GM23338 (cell line): ENCODE data around the gene GNB1L.

Source experiments
- CREB1 ChIP-seq: fragments of 250-450 bp; sonication (Bioruptor Pico); IDR thresholded peaks from 2 replicates; pipeline ENCODE4 v1.5.0; 2020; ENCODE audit warnings: low read depth, mild to moderate bottlenecking, moderate library complexity
- CTCF ChIP-seq, 2 experiments: fragments of 200-600 bp in 1 of 2; sonication (generic) in 1 of 2; conservative IDR thresholded peaks; 2 replicates each; pipeline versions ENCODE4 v1.5.1 to v1.6.1; 2016 to 2017; ENCODE audit warnings: antibody characterized with exemption in 2 of 2, low read depth in 2 of 2, mild to moderate bottlenecking in 2 of 2, moderate library complexity in 1 of 2
- ETS1 ChIP-seq: IDR thresholded peaks from 2 replicates; pipeline ENCODE4 v1.6.1; 2016; ENCODE audit warnings: antibody characterized with exemption
- EZH2 ChIP-seq: fragments of 200-600 bp; sonication (generic); IDR thresholded peaks from one replicate; pipeline ENCODE4 v1.8.0; 2017; ENCODE audit warnings: antibody characterized with exemption, mild to moderate bottlenecking, low read depth; ENCODE audit not compliant: unreplicated experiment
- EZH2phosphoT487 ChIP-seq: fragments of 200-600 bp; sonication (generic); IDR thresholded peaks from one replicate; pipeline ENCODE4 v1.8.1; 2018; ENCODE audit warnings: antibody characterized with exemption; ENCODE audit not compliant: unreplicated experiment
- NANOG ChIP-seq: IDR thresholded peaks from 2 replicates; pipeline ENCODE4 v1.6.1; 2016; ENCODE audit warnings: antibody characterized with exemption, borderline replicate concordance
- REST ChIP-seq: IDR thresholded peaks from one replicate; pipeline ENCODE4 v1.6.1; 2018; ENCODE audit warnings: antibody characterized with exemption; ENCODE audit not compliant: unreplicated experiment
- ZNF331 ChIP-seq: fragments of 250-450 bp; sonication (Bioruptor Pico); IDR thresholded peaks from 2 replicates; pipeline ENCODE4 v1.5.0; 2020; ENCODE audit warnings: low read depth, mild to moderate bottlenecking, moderate library complexity

- TF ChIP-seq EZH2phosphoT487, result no peak
- no peak for TF ChIP-seq CTCF (conservative IDR thresholded peaks at IDR 0.05; ENCODE audit: low read depth in 2 of 2)
- no peak for TF ChIP-seq EZH2
- no peak for TF ChIP-seq NANOG
- no peak for TF ChIP-seq ZNF331 (CRISPR knock-in tag)
- TF ChIP-seq CREB1 (CRISPR knock-in tag), result no peak
- no peak for TF ChIP-seq REST
- no peak for TF ChIP-seq ETS1
These were observed 84.1 kb downstream of the GNB1L start for GRCh38 chr22:19770349-19771220.
